ENCODE measurements around the gene ZNF641.
A peak's percentile ranks its signal among the peaks of the same experiment; 100 is the strongest.
"Not testable (repeated sequence)": the region's sequence is repeated elsewhere in the genome, so short reads cannot be mapped to it uniquely, and the experiment has no call there.

The ZNF641 gene

DNA sequence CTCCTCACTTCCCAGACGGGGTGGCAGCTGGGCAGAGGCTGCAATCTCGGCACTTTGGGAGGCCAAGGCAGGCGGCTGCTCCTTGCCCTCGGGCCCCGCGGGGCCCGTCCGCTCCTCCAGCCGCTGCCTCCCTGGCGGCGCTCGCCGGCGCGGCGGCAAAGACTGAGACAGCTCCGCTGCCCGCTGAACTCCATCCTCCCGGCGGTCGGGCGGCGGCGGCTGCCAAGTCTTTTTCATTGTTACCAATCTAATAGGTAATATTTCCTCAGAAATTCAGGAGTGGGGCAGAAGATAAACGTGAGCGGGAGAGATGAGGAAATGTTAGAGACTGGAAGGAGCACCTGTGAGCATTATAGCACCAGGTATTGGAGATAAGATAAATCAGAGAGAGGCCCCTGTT, 17.0 kb downstream of the ZNF641 start:
- not testable (repeated sequence) for DNase-seq

DNA sequence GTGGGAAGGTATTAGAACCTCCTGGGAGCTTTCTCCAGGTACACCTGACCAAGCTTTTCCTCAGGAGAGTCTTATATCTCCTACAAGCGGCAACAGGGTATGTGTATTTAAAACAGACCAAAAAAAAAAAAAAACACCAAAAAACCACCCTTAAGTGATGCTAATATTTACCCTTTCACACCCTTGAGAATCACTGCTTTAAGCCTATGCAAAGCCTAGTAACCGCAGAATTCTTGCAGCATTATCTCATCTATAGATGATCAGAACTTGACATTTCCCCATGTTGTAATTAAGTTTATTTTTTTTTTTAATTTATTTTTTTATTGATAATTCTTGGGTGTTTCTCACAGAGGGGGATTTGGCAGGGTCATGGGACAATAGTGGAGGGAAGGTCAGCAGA, 19.3 kb downstream of the ZNF641 start:
- DNase-seq = no peak

DNA sequence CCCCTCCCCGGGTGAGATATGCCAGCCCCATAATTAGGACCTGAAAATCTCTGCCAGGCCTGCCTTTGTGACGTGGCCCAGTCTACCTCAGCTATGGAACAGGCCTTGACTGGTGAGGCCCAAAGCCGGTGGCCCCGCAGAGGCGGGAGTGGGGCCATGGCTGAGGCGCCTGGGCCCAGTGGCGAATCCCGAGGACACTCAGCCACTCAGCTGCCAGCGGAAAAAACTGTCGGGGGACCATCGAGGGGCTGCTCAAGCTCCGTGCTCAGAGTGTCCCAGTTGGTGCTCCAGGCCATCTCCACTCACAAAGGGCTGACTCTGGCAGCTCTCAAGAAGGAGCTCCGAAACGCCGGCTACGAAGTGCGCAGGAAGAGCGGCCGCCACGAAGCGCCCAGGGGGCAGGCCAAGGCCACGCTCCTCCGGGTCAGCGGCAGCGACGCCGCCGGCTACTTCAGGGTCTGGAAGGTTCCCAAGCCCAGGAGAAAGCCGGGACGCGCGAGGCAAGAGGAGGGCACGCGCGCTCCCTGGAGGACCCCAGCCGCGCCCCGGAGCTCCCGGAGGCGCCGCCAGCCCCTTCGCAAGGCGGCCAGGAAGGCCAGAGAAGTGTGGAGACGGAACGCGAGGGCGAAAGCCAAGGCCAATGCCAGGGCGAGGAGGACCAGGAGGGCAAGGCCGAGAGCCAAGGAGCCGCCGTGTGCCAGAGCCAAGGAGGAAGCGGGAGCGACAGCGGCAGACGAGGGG, 21.4 kb downstream of the ZNF641 start:
- DNase-seq = no peak

DNA sequence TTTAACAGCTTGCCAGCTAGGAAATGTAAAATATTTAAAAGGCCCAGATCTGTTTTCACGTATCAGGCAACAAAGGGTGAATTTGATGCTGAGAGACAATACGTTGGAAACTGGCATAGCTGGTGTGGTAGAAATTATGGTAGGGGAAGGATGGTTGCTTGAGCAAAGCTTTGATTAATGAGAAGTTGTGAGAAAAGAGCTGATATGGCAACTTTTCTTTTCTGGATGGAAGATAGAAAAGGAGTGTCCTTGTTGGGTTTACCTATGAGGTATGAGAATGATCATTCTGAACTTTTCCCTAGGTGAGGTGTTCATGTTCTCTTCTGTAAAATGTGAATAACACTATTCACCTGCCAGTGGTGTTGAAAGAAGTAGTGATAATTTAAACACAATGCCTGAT, 34.2 kb downstream of the ZNF641 start:
- DNase-seq = no peak

DNA sequence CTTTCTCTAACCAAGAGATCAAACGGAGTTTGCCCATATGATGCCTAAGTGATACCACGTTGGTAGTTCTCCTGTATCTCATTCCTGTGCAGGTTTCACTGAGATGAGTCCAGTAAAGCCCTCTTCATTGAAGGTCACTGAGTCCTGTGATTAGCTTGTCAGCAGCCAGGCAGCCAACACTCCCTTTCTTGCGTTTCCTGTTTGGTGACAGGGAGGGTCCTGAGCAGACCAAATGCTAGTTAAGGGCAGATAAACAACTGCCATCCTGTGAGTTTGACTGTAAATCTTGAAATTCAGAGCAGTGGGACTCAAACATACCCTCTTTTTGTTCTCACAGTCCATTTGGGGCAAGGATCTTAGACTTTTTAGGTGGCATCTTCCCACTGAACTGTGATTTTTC, 39.4 kb downstream of the ZNF641 start:
- DNase-seq = no peak

DNA sequence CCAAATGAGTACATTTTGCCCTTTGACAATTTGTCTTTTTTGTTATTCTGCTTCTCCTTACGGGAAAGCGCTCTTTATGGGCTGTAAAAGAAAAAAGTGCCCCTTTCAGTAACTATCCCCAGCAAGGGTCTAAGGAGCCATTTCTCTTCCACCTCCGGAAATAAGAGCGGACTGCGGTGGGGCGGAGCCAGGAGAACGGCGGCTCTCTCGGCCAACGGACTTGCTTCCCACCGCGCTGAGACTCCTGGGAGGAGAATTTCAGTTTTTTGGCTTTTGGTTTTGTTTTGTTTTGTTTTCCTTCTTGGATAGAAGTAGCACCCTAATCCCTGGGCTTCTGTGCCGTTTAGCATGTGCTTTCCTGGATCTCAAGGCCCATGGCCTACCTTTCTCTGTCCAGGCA, 43.5 kb downstream of the ZNF641 start:
- DNase-seq = no peak

DNA sequence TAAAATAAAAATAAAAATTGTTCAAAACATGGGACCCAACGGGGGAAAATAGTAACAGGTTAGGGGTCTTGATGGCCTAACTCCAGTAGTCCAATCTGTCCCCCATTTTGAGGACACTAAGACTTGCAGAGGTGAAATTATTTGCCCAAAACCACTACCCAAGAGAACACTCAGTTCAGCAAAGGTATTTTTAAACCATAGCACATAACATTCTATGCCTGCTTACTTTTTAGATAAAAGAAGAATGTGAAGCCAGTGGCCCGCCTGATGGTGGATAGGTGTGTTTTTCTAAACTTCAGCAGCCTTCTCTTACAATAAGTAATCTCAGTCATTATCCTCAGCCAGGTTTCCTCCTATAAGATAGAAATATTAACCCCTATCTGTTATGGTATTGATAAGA, 45.5 kb downstream of the ZNF641 start:
- DNase-seq = no peak

DNA sequence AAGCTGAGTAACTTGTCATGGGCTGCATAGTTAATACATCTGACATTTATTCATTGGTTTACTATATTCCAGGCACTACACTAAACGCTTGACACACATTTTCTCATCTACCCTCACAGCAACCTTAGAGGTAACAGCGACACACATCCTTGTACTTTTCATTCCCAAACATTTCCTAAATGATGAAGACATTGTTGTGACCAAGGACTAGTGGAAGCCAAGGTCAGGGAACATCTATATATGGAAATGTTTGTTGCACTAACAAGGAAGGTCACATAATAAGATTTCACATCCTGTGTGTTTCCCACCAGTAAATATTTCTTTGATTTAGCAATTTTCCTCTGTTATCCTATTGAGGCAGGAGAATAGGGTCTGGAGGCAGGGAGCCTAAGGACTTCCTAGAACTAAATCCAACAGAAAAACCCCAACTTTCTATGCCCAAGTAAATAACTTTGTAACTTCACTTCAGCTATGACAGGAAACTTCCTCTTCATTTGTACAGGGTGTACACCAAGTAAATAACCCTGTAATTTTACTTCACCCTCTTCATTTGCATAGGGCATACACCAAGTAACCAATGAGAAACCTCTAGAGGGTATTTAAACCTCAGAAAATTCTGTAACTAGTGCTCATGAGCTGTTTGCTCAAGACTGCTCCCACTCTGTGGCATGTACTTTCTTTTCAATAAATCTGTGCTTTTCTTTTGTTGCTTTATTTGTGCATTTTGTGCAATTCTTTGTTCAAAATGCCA, 48.4 kb downstream of the ZNF641 start:
- no peak for DNase-seq

DNA sequence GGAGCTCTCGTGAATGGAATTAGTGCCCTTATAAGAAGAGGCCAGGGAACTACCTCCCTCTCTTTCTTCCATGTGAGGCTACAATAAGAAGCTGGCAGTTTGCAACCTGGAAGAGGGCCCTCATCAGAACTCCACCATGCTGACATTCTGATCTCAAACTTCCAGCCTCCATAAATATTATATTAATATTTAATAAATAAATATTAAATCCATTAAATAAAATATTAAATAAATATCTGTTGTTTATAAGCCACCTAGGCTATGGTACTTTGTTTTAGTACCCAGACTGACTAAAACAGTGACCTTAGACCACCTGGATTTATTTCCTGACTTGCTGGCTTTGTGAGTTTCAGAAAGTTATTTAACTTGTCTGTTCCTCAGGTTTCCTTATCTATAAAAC, 49.9 kb downstream of the ZNF641 start:
- no peak for DNase-seq

DNA sequence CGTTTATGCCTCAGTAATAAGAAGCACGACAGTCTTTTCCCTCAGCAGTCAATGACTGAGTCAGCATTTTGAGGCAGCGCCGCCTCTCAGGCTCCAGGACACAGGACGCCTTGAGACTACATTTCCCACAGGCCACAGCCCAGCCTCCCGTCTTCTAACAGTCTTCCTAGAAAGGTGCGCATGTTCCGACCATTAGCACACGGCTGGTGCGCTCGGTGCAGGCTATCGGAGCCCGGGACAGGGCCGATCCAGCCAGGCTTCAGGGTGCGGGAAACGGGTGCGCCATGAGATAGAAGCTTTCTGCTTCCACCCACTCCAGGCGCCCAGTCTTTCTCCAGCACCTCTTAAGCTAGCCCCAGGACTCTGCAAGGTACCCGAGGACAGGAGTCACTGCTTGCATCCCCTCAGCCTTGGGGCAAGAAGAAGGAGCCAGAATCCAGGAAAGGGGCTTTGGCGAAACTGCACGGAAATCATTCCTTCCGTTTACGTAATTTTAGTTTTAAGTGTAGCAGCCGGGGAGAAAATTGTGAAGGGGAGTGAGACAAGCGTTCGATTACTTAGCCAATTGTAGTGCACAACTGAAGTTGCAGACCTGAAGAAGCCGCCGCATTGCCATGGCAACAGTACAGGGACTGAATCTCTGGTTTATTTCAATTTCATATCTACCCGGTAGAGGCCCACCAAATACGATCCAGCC, 54.0 kb downstream of the ZNF641 start:
- DNase-seq = peak; percentile 77

DNA sequence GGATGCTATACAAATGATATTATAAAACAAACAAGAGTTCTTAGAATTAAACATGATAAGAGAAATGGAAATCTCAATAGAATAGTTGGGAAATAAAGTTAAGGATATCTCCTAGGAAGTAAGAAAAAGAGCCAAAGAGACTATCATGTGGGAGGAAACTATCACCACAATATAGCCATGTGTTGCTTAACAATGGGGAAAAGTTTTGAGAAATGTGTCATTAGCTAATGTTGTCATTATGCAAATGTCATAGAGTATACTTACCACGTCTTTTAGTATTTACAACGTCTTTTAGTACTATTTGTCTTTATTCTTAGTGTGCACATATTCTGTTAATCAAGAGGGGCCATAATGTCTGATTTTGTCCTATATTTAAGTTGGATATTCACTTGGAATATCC, 58.7 kb downstream of the ZNF641 start:
- DNase-seq = no peak

DNA sequence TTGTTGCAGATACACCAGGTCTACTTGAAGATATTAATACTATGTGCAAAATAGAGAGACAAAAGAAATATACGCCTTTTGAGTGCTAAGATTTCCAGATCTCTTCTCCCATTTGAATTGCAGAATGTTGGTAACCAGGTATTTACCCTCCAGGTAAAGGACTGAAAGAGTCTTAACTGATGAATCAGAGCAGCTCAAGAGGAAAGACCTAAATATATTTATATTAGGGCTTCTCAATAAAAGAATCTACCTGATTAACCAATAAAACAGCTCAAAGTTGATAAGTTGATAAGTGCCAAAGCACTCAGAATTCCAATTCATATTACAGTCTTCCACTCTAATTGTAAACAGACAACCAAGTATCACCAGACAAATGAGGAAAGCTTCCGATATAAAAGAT, 59.2 kb downstream of the ZNF641 start:
- DNase-seq = no peak

DNA sequence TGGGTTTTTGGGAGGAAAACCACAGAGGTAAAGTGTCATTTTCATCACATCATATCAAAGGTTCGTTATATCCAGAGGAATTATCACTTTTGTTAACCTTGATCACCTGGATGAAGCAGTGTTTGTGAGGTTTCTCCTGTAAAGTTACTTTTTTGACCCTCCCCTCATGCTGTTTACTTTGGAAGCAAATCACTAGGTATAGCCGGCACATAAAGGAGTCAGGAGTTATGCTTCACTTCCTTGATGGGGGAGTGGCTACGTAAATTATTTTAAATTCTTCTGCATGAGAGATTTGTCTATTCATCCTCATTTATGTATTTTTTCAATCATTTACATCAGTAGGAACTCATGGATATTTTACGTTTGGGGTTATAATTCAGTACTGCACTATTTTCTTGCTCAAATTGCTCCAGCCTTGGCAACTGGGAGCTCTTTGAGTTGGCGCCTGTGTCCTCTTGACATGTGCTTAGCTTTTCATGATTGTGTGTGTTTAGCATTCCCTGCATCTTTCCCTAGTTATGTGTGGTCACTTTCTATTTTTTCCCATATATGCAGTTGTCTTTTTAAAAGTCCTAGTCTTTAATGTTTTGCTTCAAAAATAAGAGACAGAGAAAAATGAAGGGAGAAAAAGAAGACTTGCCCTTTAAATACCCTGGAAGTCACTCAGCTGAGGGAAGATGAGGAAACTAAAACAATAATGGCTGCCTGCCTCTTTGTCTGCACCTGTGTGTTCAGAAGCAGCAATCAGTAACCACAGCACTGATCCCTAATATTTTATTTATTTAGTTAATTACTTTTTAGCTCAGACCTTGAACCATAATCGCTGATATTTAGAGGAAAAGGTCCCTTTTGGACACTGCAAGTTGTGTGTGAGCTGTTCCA, 62.1 kb downstream of the ZNF641 start:
- DNase-seq = no peak

All from left hindlimb (tissue), 1 donor.